K562 (cell line): Measurements from ENCODE around the gene HMX1. TPM values are rescaled to one million over a fixed set of nuclear protein-coding genes. Genes with fewer than 3 reads are reported as not detected.

Experiments used
- ATAC-seq: fragments of 200-7000 bp; cut with Tn5 transposase; 3 replicates; pipeline ENCODE4 v1.9.1; 2020; ENCODE audit warnings: moderate library complexity
- BruUV-seq: library from RNA; stranded (reverse); fragments of 400-500 nt; replicated peaks from 2 replicates; lab custom pipeline; 2021; lab: Mats Ljungman, UMichigan
- CTCF ChIA-PET: fragments of 300-600 bp; formaldehyde crosslinking; extraction: SDS; loops from one replicate; lab custom pipeline; 2021; ENCODE audit warnings: low intra/inter-chr PET ratio; lab: Yijun Ruan, JAX
- POLR2A ChIA-PET: fragments of 300-600, 350-650 bp; sonication (Branson Sonifier 250); formaldehyde crosslinking; extraction: SDS; loops from one replicate; lab custom pipeline; 2021; ENCODE audit warnings: antibody characterized with exemption, inconsistent platforms; lab: Yijun Ruan, JAX
- DNase-seq, 4 experiments: peaks; one replicate each; pipeline versions ENCODE4 v3.0.0 to v3.0.0-alpha.2; 2011 to 2018; ENCODE audit warnings: low spot score in 3 of 4, mixed read lengths in 3 of 4; ENCODE audit errors: extremely low read depth in 1 of 4
- FAIRE-seq: peaks from 2 replicates; lab custom pipeline; 2011; peaks lifted over from hg19 to GRCh38; lab: Jason Lieb, UNC
- H2AFZ ChIP-seq: 2 replicates; pipeline ENCODE4 v1.6.0; 2011; ENCODE audit warnings: low read depth, low read length, control low read depth, inconsistent platforms
- H3K27ac ChIP-seq: fragments of 200-600 bp; 3 replicates; pipeline ENCODE4 v1.8.0; 2011; ENCODE audit warnings: low read depth, mild to moderate bottlenecking, control low read depth, inconsistent platforms, low read length, moderate library complexity, mixed read lengths; ENCODE audit errors: extremely low read depth
- H3K27me3 ChIP-seq, 2 experiments: fragments of 300-600 bp in 1 of 2; 2 replicates in 1 of 2; 3 replicates in 1 of 2; pipeline versions ENCODE4 v1.6.0 to v1.8.0; 2011; ENCODE audit warnings: inconsistent platforms in 2 of 2, low read length in 2 of 2, mild to moderate bottlenecking in 1 of 2, mixed read lengths in 1 of 2, moderate library complexity in 1 of 2; ENCODE audit not compliant: control insufficient read depth in 2 of 2, insufficient read depth in 2 of 2
- H3K36me3 ChIP-seq: fragments of 300-600 bp; 3 replicates; pipeline ENCODE4 v1.8.0; 2011; ENCODE audit warnings: mild to moderate bottlenecking, low read length, inconsistent platforms; ENCODE audit not compliant: control insufficient read depth, insufficient read depth
- H3K4me1 ChIP-seq, 2 experiments: fragments of 200-600 bp in 1 of 2; replicated peaks in 1 of 2; 2 replicates in 1 of 2; 3 replicates in 1 of 2; pipeline versions ENCODE4 v1.5.1 to v1.8.0; 2011; ENCODE audit warnings: inconsistent platforms in 2 of 2, low read length in 2 of 2, mild to moderate bottlenecking in 1 of 2, mixed read lengths in 1 of 2, moderate library complexity in 1 of 2; ENCODE audit not compliant: control insufficient read depth in 2 of 2, insufficient read depth in 2 of 2
- H3K4me2 ChIP-seq: 2 replicates; pipeline ENCODE4 v1.6.1; 2011; ENCODE audit warnings: low read length, control low read depth, inconsistent platforms, mixed read lengths; ENCODE audit not compliant: insufficient read depth
- H3K4me3 ChIP-seq: fragments of 200-600 bp; sonication (generic), shearing (Covaris generic); 2 replicates; pipeline ENCODE4 v1.5.1; 2016; ENCODE audit warnings: control low read depth, inconsistent platforms
- H3K79me2 ChIP-seq: fragments of 200-600 bp; 3 replicates; pipeline ENCODE4 v1.8.0; 2011; ENCODE audit warnings: low read length, inconsistent platforms; ENCODE audit not compliant: control insufficient read depth, insufficient read depth
- H3K9ac ChIP-seq, 2 experiments: 2 replicates each; pipeline versions ENCODE4 v1.6.0 to v1.6.1; 2011; ENCODE audit warnings: low read depth in 2 of 2, low read length in 2 of 2, control low read depth in 1 of 2, inconsistent platforms in 1 of 2, mild to moderate bottlenecking in 1 of 2, mixed read lengths in 1 of 2; ENCODE audit not compliant: insufficient read depth in 1 of 2
- H3K9me1 ChIP-seq: one replicate; pipeline ENCODE4 v1.6.0; 2011; ENCODE audit warnings: inconsistent platforms, mild to moderate bottlenecking, low read length, moderate library complexity; ENCODE audit not compliant: control insufficient read depth, insufficient read depth
- H3K9me3 ChIP-seq: replicated peaks from 2 replicates; pipeline ENCODE4 v1.5.1; 2011; ENCODE audit warnings: low read depth, low read length, inconsistent platforms; ENCODE audit not compliant: control insufficient read depth, insufficient read depth
- H4K20me1 ChIP-seq: replicated peaks from 2 replicates; pipeline ENCODE4 v1.6.1; 2011; ENCODE audit warnings: low read length, inconsistent platforms, mixed read lengths; ENCODE audit not compliant: control insufficient read depth, insufficient read depth
- CBX2 ChIP-seq: fragments of 200-600 bp; sonication (generic); IDR thresholded peaks from one replicate; pipeline ENCODE4 v1.6.1; 2012; ENCODE audit warnings: mild to moderate bottlenecking, low read length, inconsistent platforms; ENCODE audit not compliant: insufficient read depth, poor library complexity, severe bottlenecking
- CREB3 ChIP-seq: fragments of 450-650 bp; conservative IDR thresholded peaks from 2 replicates; pipeline ENCODE4 v1.6.1; 2016; ENCODE audit warnings: missing genetic modification characterization, low read depth, mild to moderate bottlenecking, missing compliant biosample characterization, moderate library complexity
- HDGF ChIP-seq: fragments of 450-650 bp; IDR thresholded peaks from 2 replicates; pipeline ENCODE4 v1.6.1; 2016
- KAT2B ChIP-seq: IDR thresholded peaks from one replicate; pipeline ENCODE4 v1.6.1; 2012; ENCODE audit warnings: low read depth, mild to moderate bottlenecking, control low read depth, inconsistent platforms, low read length, moderate library complexity
- KDM2B ChIP-seq: fragments of 250-450 bp; sonication (Bioruptor Pico); IDR thresholded peaks from 2 replicates; pipeline ENCODE4 v1.8.0; 2021; ENCODE audit warnings: mild to moderate bottlenecking, moderate library complexity
- LEF1 ChIP-seq: fragments of 450-650 bp; IDR thresholded peaks from 2 replicates; pipeline ENCODE4 v1.6.1; 2016; ENCODE audit warnings: mild to moderate bottlenecking
- MCM2 ChIP-seq: fragments of 450-650 bp; IDR thresholded peaks from 2 replicates; pipeline ENCODE4 v1.6.1; 2017; ENCODE audit warnings: low read depth, mild to moderate bottlenecking
- MNT ChIP-seq, 2 experiments: fragments of 450-650 bp; conservative IDR thresholded peaks; 2 replicates each; pipeline ENCODE4 v1.6.1; 2017; ENCODE audit warnings: mild to moderate bottlenecking in 2 of 2, moderate library complexity in 2 of 2
- PHF21A ChIP-seq: fragments of 450-650 bp; IDR thresholded peaks from 2 replicates; pipeline ENCODE4 v1.6.1; 2017; ENCODE audit warnings: low read depth, borderline replicate concordance
- PPARD ChIP-seq: fragments of 250-450 bp; sonication (Bioruptor Pico); IDR thresholded peaks from 2 replicates; pipeline ENCODE4 v1.8.0; 2022; ENCODE audit warnings: inconsistent platforms, mild to moderate bottlenecking, moderate library complexity
- SNIP1 ChIP-seq: fragments of 450-650 bp; IDR thresholded peaks from 2 replicates; pipeline ENCODE4 v1.7.1; 2017; ENCODE audit warnings: low read depth, mild to moderate bottlenecking
- SNRNP70 ChIP-seq: fragments of 200-400 bp; formaldehyde crosslinking; optimal IDR thresholded peaks from 2 replicates; pipeline ENCODE3; 2017; ENCODE audit warnings: low read depth, low read length
- TAF15 ChIP-seq: fragments of 200-400 bp; formaldehyde crosslinking; IDR thresholded peaks from 2 replicates; pipeline ENCODE4 v1.6.1; 2017; ENCODE audit warnings: mild to moderate bottlenecking, low read depth, low read length, moderate library complexity
- TCF7L2 ChIP-seq: fragments of 150-350 bp; IDR thresholded peaks from 2 replicates; pipeline ENCODE4 v1.6.1; 2016; ENCODE audit warnings: low read depth, mild to moderate bottlenecking, low read length, moderate library complexity
- ZBTB34 ChIP-seq: fragments of 250-450 bp; sonication (Bioruptor Pico); IDR thresholded peaks from 2 replicates; pipeline ENCODE4 v1.8.0; 2021; ENCODE audit warnings: mild to moderate bottlenecking, moderate library complexity
- ZKSCAN3 ChIP-seq: fragments of 250-450 bp; sonication (Bioruptor Pico); IDR thresholded peaks from 2 replicates; pipeline ENCODE4 v1.4.0; 2020
- ZKSCAN8 ChIP-seq: fragments of 200-800 bp; sonication (Bioruptor generic); IDR thresholded peaks from 2 replicates; pipeline ENCODE4 v1.6.1; 2016; ENCODE audit warnings: missing genetic modification characterization, missing compliant biosample characterization
- ZNF695 ChIP-seq: fragments of 450-650 bp; formaldehyde crosslinking; IDR thresholded peaks from 2 replicates; pipeline ENCODE4 v1.4.0; 2020; ENCODE audit warnings: mild to moderate bottlenecking, moderate library complexity
- WGBS: fragments of 100-300 bp; shearing (Covaris generic); methylation state at CpG from one replicate; pipeline ENCODE4 v1.1.6; 2016; ENCODE audit warnings: low coverage, mixed read lengths; ENCODE audit not compliant: insufficient coverage; ENCODE audit errors: missing lambda C conversion rate; 5-methylcytosine and 5-hydroxymethylcytosine counted together
- in situ Hi-C: fragments of 300-500 bp; cut with MboI; formaldehyde crosslinking; loops from 4 replicates; pipeline ENCODE4 v1.15.0; 2018; ENCODE audit warnings: inconsistent platforms, mixed read lengths
- intact Hi-C: fragments of 100-400 bp; cut with micrococcal nuclease; formaldehyde crosslinking; loops from 2 replicates; pipeline ENCODE4 v1.14.2; 2022
- polyA plus RNA-seq, 8 experiments: library from polyadenylated mRNA; depleted of rRNA in 4 of 8; stranded (reverse) in 5 of 8; unstranded in 3 of 8; fragments of >200 nt; fragmentation: Nextera tagmentation in 2 of 8; fragmentation: Illumina TruSeq in 1 of 8; extraction: Ambion mirVana in 2 of 8; extraction: Trizol in 1 of 8; gene quantifications; 2 replicates each; pipeline versions ENCODE4 v1.2.1 to v1.2.3, GENCODE V29; 2011 to 2014; ENCODE audit warnings: inconsistent platforms in 1 of 8, missing spikeins in 1 of 8
- total RNA-seq, 7 experiments: library from RNA; depleted of rRNA in 6 of 7; stranded (reverse); fragments of >200 nt in 6 of 7; fragmentation: Illumina TruSeq in 2 of 7; extraction: Trizol in 2 of 7; gene quantifications; 2 replicates each; pipeline versions ENCODE4 v1.2.1 to v1.2.3, GENCODE V29; 2011 to 2021; ENCODE audit warnings: low replicate concordance in 1 of 7

Gene HMX1
- total and polyA plus RNA-seq, 9 of the 15 experiments (the other 6 are each of a cell fraction or from before 2014, with no cell fraction given): not detected

GRCh38 chr4:8862334-8862733, 9.3 kb downstream of the HMX1 start:
- TF ChIP-seq ZBTB34 (CRISPR knock-in tag): no peak
- no peak for TF ChIP-seq HDGF
- no peak for TF ChIP-seq SNRNP70
- no peak for TF ChIP-seq ZKSCAN3 (CRISPR knock-in tag)
- TF ChIP-seq TCF7L2: no peak
- no peak for TF ChIP-seq PHF21A
- no peak for TF ChIP-seq MCM2
- TF ChIP-seq ZKSCAN8 (CRISPR knock-in tag): no peak
- TF ChIP-seq PPARD (CRISPR knock-in tag): no peak
- TF ChIP-seq KDM2B (CRISPR knock-in tag): no peak
- TF ChIP-seq KAT2B: no peak
- TF ChIP-seq LEF1: no peak
- TF ChIP-seq MNT (conservative IDR thresholded peaks at IDR 0.05): no peak
- TF ChIP-seq TAF15: no peak
- no peak for TF ChIP-seq CBX2
- TF ChIP-seq CREB3 (tag): no peak
- TF ChIP-seq SNIP1: no peak
- no peak for TF ChIP-seq ZNF695 (CRISPR knock-in tag)
- no peak overlapping the region for H3K9ac ChIP-seq
- ATAC-seq (no peak), DNase-seq (no peak), FAIRE-seq (no peak)
- intact Hi-C loops: no loop called here
- no peaks in the 10 kb centered on the region for H3K36me3 ChIP-seq
- H2AFZ ChIP-seq: no peak overlapping the region
- H3K27me3 ChIP-seq: peaks cover 5 to 58% of the 10 kb centered on the region in 2 experiments; a peak in 4 of 5 replicates
- H3K9me1 ChIP-seq: no peaks in the 10 kb centered on the region
- H3K9me3 ChIP-seq: no peaks in the 10 kb centered on the region
- ChIA-PET CTCF (no interaction called here), POLR2A (no interaction called here)
- 4% methylated on average over 5 of the region's 5 CpGs for WGBS
- H3K4me3 ChIP-seq: no peak overlapping the region
- in situ Hi-C loops: no loop called here
- H3K79me2 ChIP-seq: no peaks in the 10 kb centered on the region
- H3K4me1 ChIP-seq: peaks cover 0 to 10% of the 10 kb centered on the region in 2 experiments; a peak in 1 of 5 replicates
- H3K27ac ChIP-seq: no peak overlapping the region
- BruUV-seq: no TSS peak
- 0 out of 2 replicates have a peak, but pooled peaks cover 5% of the 10 kb centered on the region for H4K20me1 ChIP-seq
- H3K4me2 ChIP-seq: no peak overlapping the region
